ENCODE data around the gene ZNF224.

ZNF224 gene

GRCh38 chr19:44093931-44094765 is at the start of gene ZNF224:
ZNF224 (plus strand) TSS chr19:44094361; CDS start chr19:44097874, 3,513 bp downstream.
- in situ Hi-C loops (cut with HindIII; ENCODE audit: low sequenced_read_pairs): no loop called here

GRCh38 chr19:44050740-44051649 is 43.2 kb upstream of the ZNF224 start:
- in situ Hi-C loops (cut with HindIII; ENCODE audit: low sequenced_read_pairs): no loop called here

DNA sequence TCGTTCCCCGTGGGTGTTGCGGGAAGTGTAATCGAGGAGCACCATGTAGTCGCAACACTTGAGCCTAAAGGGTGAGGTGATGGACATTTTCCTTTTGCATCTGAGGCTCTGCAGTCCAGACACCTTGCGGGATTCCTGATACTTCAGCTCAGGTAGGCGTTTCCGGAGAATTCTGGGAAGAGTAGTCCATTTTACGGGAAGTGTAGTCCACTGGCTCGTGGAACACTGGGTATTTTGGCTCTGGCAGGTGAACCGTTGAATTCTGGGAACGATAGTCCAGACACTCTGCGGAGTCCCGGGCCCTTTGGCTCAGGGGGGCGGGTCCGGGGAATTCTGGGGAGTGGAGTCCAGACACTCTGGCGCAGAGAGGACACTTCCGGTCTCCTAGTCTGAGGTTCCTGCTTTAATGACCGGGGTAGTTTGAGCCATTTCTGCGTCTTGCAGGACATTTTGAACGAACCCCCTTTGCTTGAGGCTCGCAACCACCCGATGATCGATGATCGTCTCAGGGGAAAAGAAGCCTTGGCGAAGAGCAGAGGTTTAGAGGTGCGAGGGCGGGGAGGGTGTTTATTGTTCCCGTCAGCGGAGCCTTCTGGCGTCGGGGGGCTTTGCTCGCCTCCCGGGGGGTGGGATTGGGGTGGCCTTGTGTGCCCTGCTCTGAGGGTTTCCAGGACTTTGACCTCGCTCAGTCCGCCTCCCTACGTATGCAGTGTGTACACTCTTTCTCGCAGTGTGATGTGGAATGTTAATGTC is 42.3 kb upstream of the ZNF224 start, which contains the start of gene ZNF223:
Gene ZNF223, plus strand, starts transcription at position 387 of the 753 bp plus-strand sequence. CDS start 3,141 bp downstream, outside the sequence.
- in situ Hi-C loops (cut with HindIII; ENCODE audit: low sequenced_read_pairs): no loop called here

GRCh38 chr19:44055870-44056269 is 38.3 kb upstream of the ZNF224 start:
- in situ Hi-C loops (cut with HindIII; ENCODE audit: low sequenced_read_pairs): no loop called here

DNA sequence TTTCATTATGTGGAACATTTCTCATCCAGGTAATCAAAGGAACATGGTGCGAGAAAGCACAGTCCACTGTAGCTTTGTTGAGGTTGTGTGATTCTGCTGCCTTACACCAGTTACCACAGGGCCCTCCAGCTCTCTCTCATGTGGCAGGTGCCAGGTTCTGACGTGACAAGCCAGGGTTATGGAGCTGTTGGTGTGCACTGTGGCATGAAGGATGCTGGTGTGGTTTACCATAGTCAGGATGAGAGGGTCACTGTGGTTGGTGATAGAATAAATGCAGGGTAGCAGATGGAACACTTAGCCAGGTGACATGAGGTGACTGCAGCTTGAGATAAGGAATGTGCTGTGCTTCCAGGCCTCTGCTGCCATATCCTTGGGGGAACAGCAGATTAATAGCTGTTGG is 34.9 kb upstream of the ZNF224 start:
- in situ Hi-C loops (cut with HindIII; ENCODE audit: low sequenced_read_pairs): no loop called here

- in situ Hi-C loops (cut with HindIII; ENCODE audit: low sequenced_read_pairs): no loop called here
Measured at GRCh38 chr19:44061038-44061437, 33.1 kb upstream of the ZNF224 start.

DNA sequence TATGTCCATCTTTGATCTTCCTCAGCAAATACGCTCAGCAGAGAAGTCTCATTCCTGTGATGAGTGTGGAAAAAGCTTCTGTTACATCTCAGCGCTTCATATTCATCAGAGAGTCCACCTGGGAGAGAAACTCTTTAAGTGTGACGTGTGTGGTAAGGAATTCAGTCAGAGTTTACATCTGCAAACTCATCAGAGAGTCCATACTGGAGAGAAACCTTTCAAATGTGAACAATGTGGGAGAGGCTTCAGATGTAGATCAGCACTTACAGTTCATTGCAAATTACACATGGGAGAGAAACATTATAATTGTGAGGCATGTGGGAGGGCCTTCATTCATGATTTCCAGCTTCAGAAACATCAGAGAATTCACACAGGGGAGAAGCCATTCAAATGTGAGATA is 27.9 kb upstream of the ZNF224 start:
- in situ Hi-C loops (cut with HindIII; ENCODE audit: low sequenced_read_pairs): loop anchor here (5.0 kb wide), 1 partner anchor 51 kb away; no protein-coding TSS in a partner anchor

DNA sequence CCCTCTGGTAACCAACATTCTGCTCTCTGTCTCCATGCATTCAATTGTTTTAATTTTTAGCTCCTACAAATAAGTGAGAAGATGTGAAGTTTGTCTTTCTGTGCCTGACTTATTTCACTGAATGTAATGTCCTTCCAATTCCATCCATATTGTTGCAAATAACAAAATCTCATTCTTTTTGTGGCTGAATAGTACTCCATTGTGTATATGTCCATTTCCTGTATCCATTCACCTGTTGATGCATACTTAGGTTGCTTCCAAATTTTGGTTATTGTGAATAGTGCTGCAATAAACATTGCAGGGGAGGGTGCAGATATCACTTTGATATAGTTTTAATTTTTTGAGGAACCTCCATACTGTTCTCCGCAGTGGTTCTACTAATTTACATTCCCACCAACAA is 24.7 kb upstream of the ZNF224 start:
- in situ Hi-C loops (cut with HindIII; ENCODE audit: low sequenced_read_pairs): loop anchor here (5.0 kb wide), 1 partner anchor 48 kb away; no protein-coding TSS in a partner anchor

DNA sequence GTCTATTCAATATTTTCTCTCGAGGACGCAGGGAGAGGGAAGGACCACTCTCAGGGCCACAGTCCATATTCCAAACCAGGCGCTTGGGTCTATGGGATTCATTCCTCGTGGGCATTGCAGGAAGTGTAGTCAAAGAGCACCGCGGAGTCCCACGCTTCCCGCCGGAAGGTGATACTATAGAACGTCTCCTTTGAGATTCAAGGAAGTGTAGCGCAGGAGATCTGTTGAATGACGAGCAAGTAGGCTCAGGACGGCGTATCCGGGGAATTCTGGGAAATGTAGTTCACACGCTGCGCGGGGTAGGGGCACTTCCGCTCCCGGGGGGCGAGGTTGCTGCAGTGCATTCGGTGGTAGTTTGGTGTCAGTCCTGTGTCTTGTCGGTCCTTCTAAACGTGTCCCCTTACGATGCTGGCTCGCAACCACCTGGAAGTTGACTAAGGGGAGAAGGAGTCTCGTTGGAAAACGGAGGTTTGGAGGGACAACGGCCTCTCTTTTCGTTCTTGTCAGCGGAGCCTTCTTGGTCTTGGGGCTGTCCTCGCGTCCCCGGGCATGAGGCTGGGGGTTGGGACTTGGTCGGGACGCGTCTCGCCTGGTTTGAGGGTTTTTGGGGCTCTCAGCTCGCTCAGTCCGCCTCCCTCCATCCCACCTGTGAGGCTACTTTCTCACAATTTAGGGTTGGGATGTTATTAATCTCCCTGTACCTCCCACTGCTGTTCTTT is 22.2 kb upstream of the ZNF224 start, which contains the start of gene ZNF284:
Gene ZNF284, plus strand, starts transcription at position 336 of the 719 bp plus-strand sequence. CDS start 4,231 bp downstream, outside the sequence.
- in situ Hi-C loops (cut with HindIII; ENCODE audit: low sequenced_read_pairs): no loop called here

- in situ Hi-C loops (cut with HindIII; ENCODE audit: low sequenced_read_pairs): no loop called here
Measured at GRCh38 chr19:44072543-44073401, 21.4 kb upstream of the ZNF224 start.

DNA sequence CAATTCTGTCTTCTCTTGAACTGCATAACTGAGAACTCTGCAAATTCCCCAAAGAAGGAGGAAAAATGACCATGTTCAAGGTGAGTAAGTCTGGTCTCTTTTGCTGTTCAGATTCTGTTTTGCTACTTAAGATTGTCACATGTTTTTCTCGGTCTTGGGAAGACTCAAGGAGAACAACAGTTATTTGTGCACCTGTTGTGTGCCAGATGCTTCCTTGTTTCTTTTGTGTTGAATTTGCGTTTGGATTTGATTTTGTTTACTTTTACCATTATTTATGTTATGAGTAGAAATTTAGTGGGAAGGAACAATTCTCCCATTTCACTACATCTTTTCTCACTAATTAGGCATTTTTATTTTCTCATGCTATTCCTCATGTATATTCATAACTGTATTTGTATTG is 17.8 kb upstream of the ZNF224 start:
- in situ Hi-C loops (cut with HindIII; ENCODE audit: low sequenced_read_pairs): no loop called here

GRCh38 chr19:44092108-44092507 is 2.1 kb upstream of the ZNF224 start:
- in situ Hi-C loops (cut with HindIII; ENCODE audit: low sequenced_read_pairs): no loop called here

GRCh38 chr19:44107751-44108150 is 13.6 kb downstream of the ZNF224 start:
- in situ Hi-C loops (cut with HindIII; ENCODE audit: low sequenced_read_pairs): no loop called here

DNA sequence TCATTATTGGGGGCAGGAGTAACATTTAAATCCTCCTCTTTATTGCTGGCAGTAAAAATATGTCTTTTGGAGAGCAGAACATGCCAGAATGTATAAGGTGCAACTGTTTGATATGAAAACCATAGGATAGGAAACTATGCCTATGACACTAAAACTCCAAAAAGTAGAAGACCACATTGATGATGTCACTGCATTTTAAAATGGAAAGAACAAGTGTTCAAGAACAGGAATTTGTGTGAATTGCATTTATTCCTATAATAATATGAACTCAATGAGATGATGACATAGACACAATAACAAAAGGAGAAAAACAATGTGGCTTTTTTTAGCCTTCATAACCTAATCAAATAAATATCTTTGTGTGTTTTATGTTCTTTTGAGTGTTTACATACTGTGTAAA is 15.3 kb downstream of the ZNF224 start:
- in situ Hi-C loops (cut with HindIII; ENCODE audit: low sequenced_read_pairs): no loop called here

DNA sequence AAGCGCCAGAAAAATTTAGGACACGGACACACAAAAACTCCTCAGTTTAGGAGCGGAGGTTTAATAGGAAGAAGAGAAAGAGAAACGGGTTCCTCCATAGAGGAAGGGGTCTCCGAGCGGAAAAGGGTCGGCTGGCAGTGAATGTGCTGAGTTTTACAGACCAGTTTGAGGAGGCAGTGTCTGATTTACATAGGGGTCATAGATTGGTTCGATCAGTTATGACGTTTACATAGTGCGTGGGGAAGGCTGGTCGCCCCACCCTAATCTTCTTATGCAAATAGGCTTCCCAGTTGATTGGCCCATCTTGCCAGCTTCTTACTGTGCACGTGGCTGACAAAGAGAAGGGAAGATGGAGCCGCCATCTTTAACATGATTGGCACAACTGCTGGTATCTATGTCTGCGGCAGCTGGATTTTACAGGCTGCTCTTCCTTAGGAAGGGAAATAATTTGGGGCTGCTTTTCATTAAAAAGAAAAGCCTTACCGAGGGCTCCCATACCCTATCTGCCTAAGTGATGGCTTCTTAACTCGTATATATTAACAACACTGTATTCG is 17.8 kb downstream of the ZNF224 start:
- in situ Hi-C loops (cut with HindIII; ENCODE audit: low sequenced_read_pairs): no loop called here

- in situ Hi-C loops (cut with HindIII; ENCODE audit: low sequenced_read_pairs): no loop called here
Measured at GRCh38 chr19:44112802-44113137, 18.6 kb downstream of the ZNF224 start.

DNA sequence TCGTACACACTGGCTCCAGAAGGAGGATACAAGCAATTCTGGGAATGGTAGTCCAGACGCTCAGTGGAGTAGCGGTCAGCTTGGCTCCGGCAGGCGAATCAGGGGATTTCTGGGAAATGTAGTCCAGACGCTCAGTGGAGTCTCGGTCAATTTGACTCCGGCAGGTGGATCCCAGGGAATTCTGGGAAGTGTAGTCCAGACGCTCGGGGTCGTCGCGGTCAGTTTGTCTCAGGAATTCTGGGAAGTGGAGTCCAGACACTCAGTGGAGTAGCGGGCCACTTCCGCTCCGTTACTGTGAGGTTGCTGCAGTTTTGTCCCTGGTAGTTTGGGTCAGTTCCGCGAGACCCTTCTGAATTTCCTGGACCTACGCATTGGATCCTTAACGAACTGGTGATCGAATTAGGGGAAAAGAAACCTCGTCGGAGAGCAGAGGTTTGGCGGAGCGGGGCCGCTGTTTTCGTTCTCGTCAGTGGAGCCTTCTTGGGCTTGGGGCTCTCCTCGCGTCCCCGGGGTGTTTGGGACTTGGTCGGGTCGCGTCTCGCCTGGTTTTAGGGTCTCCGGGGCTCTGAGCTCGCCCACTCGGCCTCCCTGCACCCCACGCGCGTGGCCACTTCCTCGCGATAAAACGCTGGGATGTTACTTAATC is 19.1 kb downstream of the ZNF224 start, which contains the start of gene ZNF225:
Gene ZNF225, plus strand, starts transcription at position 262 of the 646 bp plus-strand sequence. CDS start 2,429 bp downstream, outside the sequence.
- in situ Hi-C loops (cut with HindIII; ENCODE audit: low sequenced_read_pairs): no loop called here

DNA sequence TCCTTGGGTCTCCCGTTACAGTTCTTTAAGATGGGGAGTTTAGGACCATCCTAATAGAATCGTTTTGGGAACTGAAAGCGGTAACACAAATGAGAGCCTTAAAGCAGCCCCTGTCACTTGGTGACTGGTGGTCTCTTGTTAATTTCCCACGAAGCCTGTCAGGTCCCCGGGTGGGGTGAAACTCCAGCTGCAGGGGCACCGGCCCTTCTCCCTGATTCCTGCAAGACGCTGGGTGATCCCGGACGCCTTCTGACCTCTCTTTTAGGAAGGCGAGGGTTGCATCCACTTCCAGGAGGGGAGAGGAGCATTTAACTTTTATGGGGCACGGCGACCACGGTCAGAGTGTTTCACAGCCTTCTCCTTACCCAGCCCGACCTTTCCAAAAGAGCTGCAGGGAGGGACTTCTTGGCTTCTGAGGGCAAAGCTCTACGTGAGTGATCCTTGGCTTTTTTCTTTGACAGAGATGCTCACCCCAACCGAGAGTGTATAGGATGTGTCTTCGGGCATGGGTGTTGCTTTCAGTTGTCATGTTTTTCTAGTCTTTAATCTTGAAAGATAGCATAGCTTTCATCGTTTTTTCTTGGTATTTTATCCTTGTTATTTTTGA is 19.7 kb downstream of the ZNF224 start:
- in situ Hi-C loops (cut with HindIII; ENCODE audit: low sequenced_read_pairs): no loop called here
